ENCODE measurements around the gene ZBED1.
"Not testable (repeated sequence)": the region's sequence is repeated elsewhere in the genome, so short reads cannot be mapped to it uniquely, and the experiment has no call there.

The ZBED1 gene

GRCh38 chrX:2456091-2456490, 44.7 kb downstream of the ZBED1 start:
- DNase-seq (ENCODE audit: low spot score), result not testable (repeated sequence)

DNA sequence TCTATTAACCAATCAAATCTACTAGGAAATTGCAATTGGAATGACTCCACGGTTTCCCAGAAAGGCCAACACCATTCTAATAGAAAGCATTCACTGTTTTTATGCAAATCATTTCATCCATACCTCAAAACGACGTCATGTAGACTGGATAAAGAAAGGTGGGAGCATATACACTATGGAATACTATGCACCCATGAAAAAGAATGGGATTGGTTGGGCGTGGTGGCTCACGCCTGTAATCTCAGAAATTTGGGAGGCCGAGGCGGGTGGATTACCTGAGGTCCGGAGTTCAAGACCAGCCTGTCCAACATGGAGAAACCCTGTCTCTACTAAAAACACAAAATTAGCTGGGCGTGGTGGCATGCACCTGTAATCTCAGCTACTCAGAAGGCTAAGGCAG, 46.2 kb downstream of the ZBED1 start:
- not testable (repeated sequence) for DNase-seq (ENCODE audit: low spot score)

- no peak for DNase-seq (ENCODE audit: low spot score)
Observed at GRCh38 chrX:2452799-2453198, 48.0 kb downstream of the ZBED1 start.

- DNase-seq (ENCODE audit: low spot score), result no peak
Observed at GRCh38 chrX:2452317-2452784, 48.4 kb downstream of the ZBED1 start.

GRCh38 chrX:2451501-2452316, 49.1 kb downstream of the ZBED1 start:
- DNase-seq (ENCODE audit: low spot score), result no peak

DNA sequence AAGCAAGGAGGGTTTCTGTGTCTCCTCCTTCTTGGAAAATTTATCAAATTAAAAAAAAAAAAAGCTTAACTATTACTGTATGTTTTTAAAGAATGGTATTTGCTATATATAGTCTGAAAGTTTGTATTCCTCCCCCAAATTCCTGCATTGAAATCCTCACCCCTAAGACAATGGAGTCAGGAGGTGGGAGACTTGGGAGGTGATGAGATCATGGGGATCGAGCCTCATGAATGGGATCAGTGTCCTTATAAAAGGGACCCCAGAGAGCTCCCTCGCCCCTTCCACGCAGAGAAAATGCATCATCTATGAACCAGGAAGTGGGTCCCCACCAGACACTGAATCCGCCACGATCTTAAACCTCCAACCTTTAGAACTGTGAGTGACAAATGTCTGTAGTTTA, 50.1 kb downstream of the ZBED1 start:
- no peak for DNase-seq (ENCODE audit: low spot score)

GRCh38 chrX:2449135-2449886, 51.5 kb downstream of the ZBED1 start:
- no peak for DNase-seq (ENCODE audit: low spot score)

GRCh38 chrX:2447484-2447883, 53.3 kb downstream of the ZBED1 start:
- DNase-seq (ENCODE audit: low spot score), result no peak

- no peak for DNase-seq (ENCODE audit: low spot score)
Observed at GRCh38 chrX:2446815-2447214, 54.0 kb downstream of the ZBED1 start.

- DNase-seq (ENCODE audit: low spot score), result no peak
Observed at GRCh38 chrX:2445662-2446623, 54.8 kb downstream of the ZBED1 start.

DNA sequence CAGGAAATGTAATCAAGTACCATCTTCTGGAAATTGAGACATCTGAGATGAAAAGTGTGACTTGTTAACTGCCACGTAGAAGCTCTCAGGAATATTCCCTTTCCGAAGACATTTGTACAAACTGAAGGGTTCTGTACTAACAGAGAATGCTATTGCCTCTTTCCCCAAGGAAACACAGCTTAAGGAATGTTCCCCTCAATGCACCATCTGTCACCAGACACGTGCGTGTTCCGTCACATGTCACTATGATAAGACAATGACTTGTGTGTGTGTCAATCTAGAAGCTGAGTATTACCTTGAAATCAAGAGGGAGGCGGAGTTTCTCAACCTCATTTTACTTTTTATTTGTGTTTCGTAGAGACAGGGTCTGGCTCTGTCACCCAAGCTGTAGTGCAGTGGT, 58.1 kb downstream of the ZBED1 start:
- no peak for DNase-seq (ENCODE audit: low spot score)

- DNase-seq (ENCODE audit: low spot score), result no peak
Observed at GRCh38 chrX:2441466-2441865, 59.3 kb downstream of the ZBED1 start.

DNA sequence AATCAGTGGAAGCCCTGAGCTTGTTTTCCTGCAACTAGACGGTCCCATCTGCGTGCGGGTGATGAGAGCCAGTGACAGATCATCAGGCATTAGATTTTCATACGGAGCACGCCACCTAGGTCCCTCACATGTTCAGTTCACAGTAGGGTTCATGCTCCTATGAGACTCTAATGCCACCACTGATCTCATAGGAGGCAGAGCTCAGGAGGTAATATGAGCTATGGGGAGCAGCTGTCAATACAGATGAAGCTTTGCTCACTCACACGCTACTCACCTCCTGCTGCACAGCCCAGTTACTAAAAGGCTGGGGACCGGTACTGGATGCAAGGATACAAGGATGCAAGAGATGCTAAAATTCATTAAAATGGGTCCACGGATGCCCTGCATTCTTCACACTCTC, 61.2 kb downstream of the ZBED1 start:
- DNase-seq (ENCODE audit: low spot score), result no peak

Data from hematopoietic multipotent progenitor cell treated with erythropoietin and hydrocortisone succinate and interleukin-3 and kit ligand, for 15 days (in vitro differentiated cells).